OCI-LY7 (cell line): ENCODE data around the gene LDB3.

ENCODE experiments used
- EZH2phosphoT487 ChIP-seq: fragments of 200-600 bp; sonication (generic); IDR thresholded peaks from 2 replicates; pipeline ENCODE4 v1.6.1; 2018; ENCODE audit warnings: low read depth, borderline replicate concordance, mild to moderate bottlenecking, mixed run types, antibody characterized with exemption, low read length, moderate library complexity, mixed read lengths
- TF ChIP-seq, protein P1 (sequence below): fragments of 200-600 bp; sonication (generic); conservative IDR thresholded peaks from 2 replicates; pipeline ENCODE4 v1.5.1; 2014; ENCODE audit warnings: mild to moderate bottlenecking, antibody characterized with exemption, low read length, moderate library complexity, mixed read lengths

DNA sequence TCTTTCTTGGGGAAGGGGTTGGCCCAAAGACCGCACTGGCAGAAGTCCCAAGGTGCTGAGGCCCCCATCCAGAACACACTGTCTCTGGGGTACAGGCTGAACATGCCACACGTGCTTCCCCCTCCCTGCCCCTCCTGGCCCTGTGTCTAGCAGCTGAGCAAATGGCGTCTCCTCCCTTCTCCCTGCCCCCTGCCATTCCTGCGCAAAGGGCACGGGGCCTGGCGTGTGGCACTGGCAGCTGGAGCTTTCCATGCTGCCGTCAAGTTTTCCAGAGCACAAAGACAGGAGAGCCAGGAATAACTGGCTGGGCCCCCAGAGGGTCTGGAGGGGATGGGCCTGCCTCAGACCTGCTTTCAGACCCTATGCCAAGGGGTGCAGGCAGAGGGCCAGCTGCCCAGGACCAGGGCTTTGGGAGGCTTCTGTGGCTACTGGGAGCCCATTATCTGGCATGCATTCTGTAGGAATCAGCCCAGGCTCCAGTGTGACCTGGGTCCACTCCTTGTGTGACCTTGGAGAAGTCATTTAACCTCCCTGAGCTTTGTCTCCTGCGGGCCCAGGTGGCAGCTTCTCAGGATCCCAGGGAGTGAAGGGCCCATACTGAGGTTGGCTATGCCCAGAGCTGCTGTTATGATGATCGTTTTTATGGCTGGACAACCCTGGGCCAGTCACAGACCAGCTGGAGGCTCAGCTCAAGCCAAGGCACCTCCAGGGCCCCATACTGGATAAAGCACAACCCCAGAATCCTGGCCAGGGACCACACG is 710 bp upstream of the LDB3 start:
- TF ChIP-seq, protein P1, sequence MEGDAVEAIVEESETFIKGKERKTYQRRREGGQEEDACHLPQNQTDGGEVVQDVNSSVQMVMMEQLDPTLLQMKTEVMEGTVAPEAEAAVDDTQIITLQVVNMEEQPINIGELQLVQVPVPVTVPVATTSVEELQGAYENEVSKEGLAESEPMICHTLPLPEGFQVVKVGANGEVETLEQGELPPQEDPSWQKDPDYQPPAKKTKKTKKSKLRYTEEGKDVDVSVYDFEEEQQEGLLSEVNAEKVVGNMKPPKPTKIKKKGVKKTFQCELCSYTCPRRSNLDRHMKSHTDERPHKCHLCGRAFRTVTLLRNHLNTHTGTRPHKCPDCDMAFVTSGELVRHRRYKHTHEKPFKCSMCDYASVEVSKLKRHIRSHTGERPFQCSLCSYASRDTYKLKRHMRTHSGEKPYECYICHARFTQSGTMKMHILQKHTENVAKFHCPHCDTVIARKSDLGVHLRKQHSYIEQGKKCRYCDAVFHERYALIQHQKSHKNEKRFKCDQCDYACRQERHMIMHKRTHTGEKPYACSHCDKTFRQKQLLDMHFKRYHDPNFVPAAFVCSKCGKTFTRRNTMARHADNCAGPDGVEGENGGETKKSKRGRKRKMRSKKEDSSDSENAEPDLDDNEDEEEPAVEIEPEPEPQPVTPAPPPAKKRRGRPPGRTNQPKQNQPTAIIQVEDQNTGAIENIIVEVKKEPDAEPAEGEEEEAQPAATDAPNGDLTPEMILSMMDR, result no peak
- TF ChIP-seq EZH2phosphoT487, result no peak
